Lung (tissue), 12 donors: ENCODE measurements around the gene TCEA2. TPM values are rescaled to one million over a fixed set of nuclear protein-coding genes. Genes with fewer than 3 reads are reported as not detected.

Experiments
- ATAC-seq: fragments of 200-7000 bp; cut with Tn5 transposase; one replicate; pipeline ENCODE4 v1.9.1; 2020; ENCODE audit warnings: moderate number of reproducible peaks; ENCODE audit not compliant: insufficient read depth, low FRiP score
- DNase-seq, 3 donors: peaks; one replicate each; pipeline ENCODE4 v3.0.0-alpha.2; 2013 to 2017
- H3K27ac ChIP-seq, 2 donors: one replicate each; pipeline ENCODE4 v1.5.1; 2013; ENCODE audit warnings: mild to moderate bottlenecking in 2 of 2, moderate library complexity in 2 of 2, control low read depth in 1 of 2, inconsistent platforms in 1 of 2, low read depth in 1 of 2, low read length in 1 of 2
- H3K27me3 ChIP-seq, 3 donors: one replicate each; pipeline ENCODE4 v1.5.1; 2013; ENCODE audit warnings: low read length in 2 of 3; ENCODE audit not compliant: control insufficient read depth in 3 of 3, insufficient read depth in 3 of 3
- H3K36me3 ChIP-seq, 4 donors: one replicate each; pipeline ENCODE4 v1.5.1; 2013; ENCODE audit warnings: low read length in 4 of 4, mild to moderate bottlenecking in 1 of 4, moderate library complexity in 1 of 4; ENCODE audit not compliant: control insufficient read depth in 4 of 4, insufficient read depth in 4 of 4
- H3K4me1 ChIP-seq, 5 donors: one replicate each; pipeline ENCODE4 v1.5.1; 2013; ENCODE audit warnings: low read length in 5 of 5, mild to moderate bottlenecking in 2 of 5, moderate library complexity in 1 of 5; ENCODE audit not compliant: control insufficient read depth in 5 of 5, insufficient read depth in 5 of 5
- H3K4me3 ChIP-seq: one replicate; pipeline ENCODE4 v1.5.1; 2013; ENCODE audit warnings: mild to moderate bottlenecking, control low read depth, moderate library complexity
- H3K9ac ChIP-seq, 2 donors: one replicate each; pipeline ENCODE4 v1.5.1; 2013; ENCODE audit warnings: low read length in 2 of 2, control low read depth in 1 of 2; ENCODE audit not compliant: insufficient read depth in 1 of 2
- H3K9me3 ChIP-seq, 4 donors: one replicate each; pipeline ENCODE4 v1.5.1; 2013; ENCODE audit warnings: low read length in 3 of 4, mild to moderate bottlenecking in 1 of 4, moderate library complexity in 1 of 4; ENCODE audit not compliant: control insufficient read depth in 4 of 4, insufficient read depth in 3 of 4
- WGBS, 2 donors: extraction: QIAGEN DNeasy Blood & Tissue Kit; methylation state at CpG; one replicate each; pipeline ENCODE4 v1.1.7; 2013; 5-methylcytosine and 5-hydroxymethylcytosine counted together
- polyA plus RNA-seq, 2 donors: library from polyadenylated mRNA; stranded (reverse); fragments of 200-250 nt; gene quantifications; one replicate each; pipeline ENCODE4 v1.2.1, GENCODE V29; 2013
- total RNA-seq, 2 donors: library from RNA; depleted of rRNA in 1 of 2; stranded (reverse); fragments of >200 nt in 1 of 2; gene quantifications; one replicate each; pipeline ENCODE4 v1.2.1, GENCODE V29; 2014 to 2021
- TF ChIP-seq, protein P1 (sequence below): IDR thresholded peaks from 2 replicates; pipeline ENCODE4 v1.5.1; 2012; ENCODE audit warnings: mild to moderate bottlenecking; ENCODE audit errors: control extremely low read depth, extremely low read depth
- donor health status: control.
- donor health status: control.
- donor health status: Bipolar disorder and iron deficiency.
- donor health status: healthy.
- donor health status: DM: yes; HTN: yes; CAD: no.

Gene TCEA2
- total and polyA plus RNA-seq, 4 donors, result 18.3 to 32.9 (median 30.7) TPM

DNA sequence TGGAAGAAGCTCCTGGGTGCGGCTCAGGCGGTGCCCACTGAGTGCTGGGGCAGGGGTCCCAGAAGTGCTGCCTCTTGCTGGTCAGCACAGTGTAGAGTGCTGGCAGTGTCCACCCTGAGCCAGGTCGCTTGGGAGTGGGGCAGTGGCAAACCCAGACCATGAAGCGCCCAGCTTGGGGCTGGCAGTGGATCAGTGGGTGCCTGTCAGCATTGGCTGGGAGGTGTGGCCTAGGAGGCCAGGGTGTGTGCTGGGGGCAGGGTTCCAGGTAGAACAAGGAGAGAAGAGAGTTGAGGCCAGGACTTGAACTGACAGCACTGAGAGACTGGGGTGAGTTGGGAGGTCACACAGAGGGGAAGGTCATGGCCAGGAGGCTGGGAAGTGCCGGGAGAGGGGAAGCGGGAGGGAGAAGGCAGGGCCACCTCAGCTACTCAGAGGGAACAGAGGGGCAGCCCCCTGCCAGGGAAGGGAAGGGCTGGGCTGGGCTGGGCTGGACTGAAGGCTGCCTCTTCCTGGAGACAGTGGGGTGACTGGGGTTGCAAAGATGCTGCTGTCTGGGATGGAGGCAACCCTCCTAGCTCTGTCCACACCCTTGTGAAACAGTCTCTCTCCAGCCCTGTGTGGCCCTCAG, 4.1 kb downstream of the TCEA2 start:
- ATAC-seq, result no peak
- no peaks in the 10 kb centered on the region for H3K27me3 ChIP-seq
- H3K4me1 ChIP-seq, result peaks cover 7 to 19% (median 8%) of the 10 kb centered on the region in 5 donors
- no peak for DNase-seq
- H3K36me3 ChIP-seq, result peaks cover 0 to 14% (median 5%) of the 10 kb centered on the region in 4 donors
- TF ChIP-seq, protein P1, sequence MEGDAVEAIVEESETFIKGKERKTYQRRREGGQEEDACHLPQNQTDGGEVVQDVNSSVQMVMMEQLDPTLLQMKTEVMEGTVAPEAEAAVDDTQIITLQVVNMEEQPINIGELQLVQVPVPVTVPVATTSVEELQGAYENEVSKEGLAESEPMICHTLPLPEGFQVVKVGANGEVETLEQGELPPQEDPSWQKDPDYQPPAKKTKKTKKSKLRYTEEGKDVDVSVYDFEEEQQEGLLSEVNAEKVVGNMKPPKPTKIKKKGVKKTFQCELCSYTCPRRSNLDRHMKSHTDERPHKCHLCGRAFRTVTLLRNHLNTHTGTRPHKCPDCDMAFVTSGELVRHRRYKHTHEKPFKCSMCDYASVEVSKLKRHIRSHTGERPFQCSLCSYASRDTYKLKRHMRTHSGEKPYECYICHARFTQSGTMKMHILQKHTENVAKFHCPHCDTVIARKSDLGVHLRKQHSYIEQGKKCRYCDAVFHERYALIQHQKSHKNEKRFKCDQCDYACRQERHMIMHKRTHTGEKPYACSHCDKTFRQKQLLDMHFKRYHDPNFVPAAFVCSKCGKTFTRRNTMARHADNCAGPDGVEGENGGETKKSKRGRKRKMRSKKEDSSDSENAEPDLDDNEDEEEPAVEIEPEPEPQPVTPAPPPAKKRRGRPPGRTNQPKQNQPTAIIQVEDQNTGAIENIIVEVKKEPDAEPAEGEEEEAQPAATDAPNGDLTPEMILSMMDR, result no peak
- no peaks in the 10 kb centered on the region for H3K9me3 ChIP-seq
- 73 to 85% methylated on average over 6 of the region's 6 CpGs for WGBS, 2 donors
- no peak overlapping the region for H3K27ac ChIP-seq
- no peak overlapping the region for H3K9ac ChIP-seq
- H3K4me3 ChIP-seq, result no peak overlapping the region

DNA sequence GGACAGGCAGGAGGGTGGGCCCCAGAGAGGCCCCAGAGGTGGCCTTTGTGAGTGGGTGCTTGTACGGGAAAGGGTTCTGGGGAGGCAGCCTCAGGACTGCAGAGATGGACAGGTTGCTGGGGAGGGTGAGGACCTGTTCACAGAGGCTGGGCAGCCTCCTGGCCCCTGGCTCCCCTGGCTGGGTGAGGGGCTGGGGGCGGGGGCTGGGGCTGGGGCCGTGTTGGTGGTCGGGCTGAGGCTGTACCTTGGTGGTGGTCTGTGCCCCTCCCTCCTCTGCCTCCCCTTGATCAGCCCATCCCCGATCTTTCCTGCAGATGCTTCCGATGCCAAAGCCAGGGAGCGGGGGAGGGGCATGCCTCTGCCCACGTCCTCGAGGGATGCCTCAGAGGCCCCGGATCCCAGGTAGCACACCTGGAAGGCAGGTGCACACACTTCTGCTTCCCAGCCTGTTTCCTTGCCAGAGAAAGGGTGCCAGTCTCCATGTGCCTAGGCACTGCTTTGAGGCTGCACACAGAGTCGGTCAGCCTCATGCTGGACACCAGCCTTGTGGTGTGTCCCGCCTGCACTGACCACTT, 4.8 kb downstream of the TCEA2 start:
- Histone ChIP-seq H3K4me1 (peaks cover 4 to 14% (median 8%) of the 10 kb centered on the region in 5 donors), H3K4me3 (no peak overlapping the region), H3K9ac (no peak overlapping the region), H3K36me3 (peaks cover 0 to 21% (median 8%) of the 10 kb centered on the region in 4 donors), H3K27ac (no peak overlapping the region), H3K27me3 (no peaks in the 10 kb centered on the region), H3K9me3 (no peaks in the 10 kb centered on the region)
- TF ChIP-seq, protein P1, result no peak
- no peak for ATAC-seq
- DNase-seq, result no peak
- 69 to 72% methylated on average over 12 of the region's 12 CpGs for WGBS, 2 donors

DNA sequence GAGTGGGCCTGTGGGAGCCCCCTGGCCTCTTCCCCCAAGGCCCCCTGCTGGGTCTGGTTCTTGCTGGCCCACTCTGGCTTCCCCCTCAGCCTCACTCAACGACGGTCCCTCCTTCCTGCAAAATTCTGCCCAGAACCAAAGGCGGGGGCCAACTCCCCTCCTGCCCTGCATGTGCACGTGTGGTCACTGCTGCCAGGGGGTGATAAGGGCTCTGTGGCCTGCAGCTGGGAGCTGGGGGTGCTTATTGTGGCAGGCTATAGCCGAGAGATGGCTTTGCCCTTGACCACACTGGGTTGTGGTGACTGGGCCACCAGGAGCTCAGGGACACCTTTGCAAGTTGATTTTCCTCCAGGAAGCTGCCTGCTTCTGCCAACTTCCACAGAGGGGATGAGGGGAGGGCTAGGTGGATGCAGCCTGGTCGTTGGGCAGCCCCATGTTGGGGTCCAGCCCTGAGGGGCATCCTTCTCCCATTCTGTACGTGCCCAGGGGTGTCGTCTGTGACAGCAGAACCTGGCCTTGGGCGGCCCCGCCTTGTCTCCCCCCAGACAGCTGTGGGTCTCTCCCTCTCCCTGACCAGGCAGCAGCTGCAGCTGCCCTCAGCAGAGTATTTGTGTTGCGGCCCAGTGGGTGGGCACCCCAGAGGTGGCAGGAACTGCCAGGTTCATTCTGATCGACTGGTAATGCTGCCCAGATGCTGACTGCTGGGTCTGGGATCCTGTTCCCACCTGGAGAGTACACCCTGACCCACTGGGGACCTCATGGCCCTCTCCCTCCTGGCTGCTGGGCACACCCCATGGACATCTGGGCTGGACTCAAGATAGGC, 5.6 kb downstream of the TCEA2 start:
- TF ChIP-seq, protein P1, result no peak
- H3K9ac ChIP-seq, result no peak overlapping the region
- ATAC-seq (no peak), DNase-seq (no peak)
- H3K27ac ChIP-seq, result no peak overlapping the region
- no peaks in the 10 kb centered on the region for H3K9me3 ChIP-seq
- no peaks in the 10 kb centered on the region for H3K27me3 ChIP-seq
- peaks cover 4 to 14% (median 8%) of the 10 kb centered on the region in 5 donors for H3K4me1 ChIP-seq
- H3K36me3 ChIP-seq, result peaks cover 0 to 23% (median 11%) of the 10 kb centered on the region in 4 donors
- 62 to 78% methylated on average over 12 of the region's 12 CpGs for WGBS, 2 donors
- H3K4me3 ChIP-seq, result no peak overlapping the region
